T-cell (primary cell): ENCODE results near the gene MAP2. TPM values are rescaled to one million over a fixed set of nuclear protein-coding genes. Genes with fewer than 3 reads are reported as not detected.

Experiments
- ATAC-seq, 4 experiments: fragments of 200-7000 bp in 3 of 4; fragments of 150-1000 bp in 1 of 4; cut with Tn5 transposase; replicated peaks in 1 of 4; 1 replicate in 3 of 4; 2 replicates in 1 of 4; pipeline ENCODE4 v1.10.0; 2021; ENCODE audit warnings: moderate library complexity in 3 of 4, mild to moderate bottlenecking in 2 of 4, moderate number of reproducible peaks in 1 of 4
- CTCF ChIA-PET, 2 donors: fragments of 300-600 bp; sonication (Branson Sonifier 250); formaldehyde crosslinking; loops; one replicate each; lab custom pipeline; 2022; ENCODE audit warnings: antibody characterized with exemption in 2 of 2; lab: Charles Lee
- POLR2A ChIA-PET, 2 donors: fragments of 300-600 bp; sonication (Branson Sonifier 250); formaldehyde crosslinking; loops; one replicate each; lab custom pipeline; 2022; ENCODE audit warnings: antibody characterized with exemption in 2 of 2; lab: Charles Lee
- DNase-seq, 35 experiments: peaks; one replicate each; pipeline versions ENCODE4 v3.0.0 to v3.0.0-alpha.2; 2013 to 2023
- H3K27ac ChIP-seq: one replicate; pipeline ENCODE4 v1.5.1; 2013; ENCODE audit warnings: low read length
- H3K27me3 ChIP-seq, 2 experiments: replicated peaks in 1 of 2; 1 replicate in 1 of 2; 2 replicates in 1 of 2; pipeline versions ENCODE4 v1.6.1 to v1.7.0; 2013; ENCODE audit warnings: low read length in 1 of 2, mixed read lengths in 1 of 2; ENCODE audit not compliant: control insufficient read depth in 2 of 2, insufficient read depth in 2 of 2; ENCODE audit errors: extremely low read depth in 1 of 2
- H3K36me3 ChIP-seq, 2 donors: 1 replicate in 1 of 2; 2 replicates in 1 of 2; pipeline versions ENCODE4 v1.6.1 to v1.7.0; 2013; ENCODE audit warnings: low read length in 1 of 2; ENCODE audit not compliant: control insufficient read depth in 2 of 2, insufficient read depth in 1 of 2; ENCODE audit errors: extremely low read depth in 1 of 2
- H3K4me1 ChIP-seq, 2 experiments: 1 replicate in 1 of 2; 2 replicates in 1 of 2; pipeline versions ENCODE4 v1.6.1 to v1.7.0; 2013; ENCODE audit warnings: low read length in 2 of 2, mixed read lengths in 1 of 2; ENCODE audit not compliant: insufficient read depth in 2 of 2, control insufficient read depth in 1 of 2; ENCODE audit errors: extremely low read depth in 1 of 2
- H3K4me3 ChIP-seq, 2 donors: 1 replicate in 1 of 2; 2 replicates in 1 of 2; pipeline versions ENCODE4 v1.5.1 to v1.7.0; 2013; ENCODE audit warnings: mild to moderate bottlenecking in 2 of 2, low read length in 1 of 2, moderate library complexity in 1 of 2; ENCODE audit not compliant: control insufficient read depth in 1 of 2; ENCODE audit errors: extremely low read depth in 1 of 2
- H3K9me3 ChIP-seq: 2 replicates; pipeline ENCODE4 v1.7.0; 2013
- H3K27ac Mint-ChIP-seq, 2 donors: one replicate each; pipeline ENCODE4 v1.8.0; 2020 to 2021; ENCODE audit warnings: mild to moderate bottlenecking in 2 of 2, mixed read lengths in 2 of 2
- H3K27me3 Mint-ChIP-seq, 2 donors: one replicate each; pipeline ENCODE4 v1.8.0; 2021 to 2022; ENCODE audit warnings: mixed read lengths in 2 of 2
- H3K36me3 Mint-ChIP-seq: one replicate; pipeline ENCODE4 v1.8.0; 2021; ENCODE audit warnings: mixed read lengths
- H3K4me1 Mint-ChIP-seq, 3 donors: one replicate each; pipeline ENCODE4 v1.8.0; 2020 to 2022; ENCODE audit warnings: mixed read lengths in 3 of 3, mild to moderate bottlenecking in 1 of 3
- H3K4me3 Mint-ChIP-seq, 3 donors: one replicate each; pipeline ENCODE4 v1.8.0; 2020 to 2022; ENCODE audit warnings: mild to moderate bottlenecking in 3 of 3, mixed read lengths in 3 of 3, moderate library complexity in 3 of 3
- H3K9me3 Mint-ChIP-seq, 3 donors: one replicate each; pipeline ENCODE4 v1.8.0; 2020 to 2022; ENCODE audit warnings: mixed read lengths in 3 of 3
- WGBS: methylation state at CpG from one replicate; pipeline ENCODE4 v1.1.5; 2013; ENCODE audit warnings: missing lambda C conversion rate; ENCODE audit not compliant: insufficient coverage; 5-methylcytosine and 5-hydroxymethylcytosine counted together
- total RNA-seq, 35 experiments: library from RNA in 6 of 35; stranded (reverse) in 6 of 35; fragments of 120-200 nt in 1 of 35; gene quantifications; one replicate each; pipeline versions ENCODE4 v1.2.1 to v1.2.4 and lab custom pipeline; 2013 to 2026

The MAP2 gene
- total RNA-seq, 5 donors from 2014 or later (not counting 1 experiment from before 2014, with no cell fraction given) = 0.35 to 0.86 (median 0.46) TPM

DNA sequence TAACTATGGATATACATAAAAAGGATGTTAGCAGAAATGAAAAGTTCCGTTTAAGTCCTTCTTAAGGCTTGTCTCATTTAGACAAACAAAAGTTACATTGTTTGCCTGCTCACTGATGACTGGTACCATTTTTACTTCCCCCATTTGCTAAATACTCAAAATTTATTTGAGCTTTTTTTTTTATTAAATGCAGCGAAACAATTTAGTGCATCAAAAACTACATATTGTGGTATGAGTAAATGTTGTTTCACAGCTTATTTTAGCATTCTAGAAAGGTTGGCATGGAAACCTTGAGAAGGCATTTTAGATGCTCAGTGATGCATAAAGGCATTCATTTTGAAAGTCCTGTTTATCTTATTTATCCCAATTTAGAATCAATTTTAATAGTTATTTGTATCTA lies 100.0 kb downstream of the MAP2 start:
- Histone ChIP-seq H3K27ac (no peak overlapping the region), H3K4me3 (no peak overlapping the region), H3K4me1 (peaks cover 0 to 7% of the 10 kb centered on the region in 2 experiments), H3K9me3 (no peaks in the 10 kb centered on the region), H3K27me3 (no peaks in the 10 kb centered on the region), H3K36me3 (no peaks in the 10 kb centered on the region)
- CTCF ChIA-PET = interaction anchor here in 1 of 2 donors (0.7 kb wide), 1 partner anchor 232 kb away, joined by 3 read pairs; no protein-coding TSS in a partner anchor
- POLR2A ChIA-PET = no interaction called here
- Mint-ChIP-seq H3K4me3 (no peak overlapping the region), H3K9me3 (no peaks in the 10 kb centered on the region), H3K27ac (no peak overlapping the region), H3K36me3 (no peaks in the 10 kb centered on the region), H3K27me3 (no peaks in the 10 kb centered on the region), H3K4me1 (peaks cover 12 to 26% (median 15%) of the 10 kb centered on the region in 3 donors)
- no peak for DNase-seq
- no CpG with 5 or more reads among the region's 2 CpGs for WGBS
- ATAC-seq = no peak

DNA sequence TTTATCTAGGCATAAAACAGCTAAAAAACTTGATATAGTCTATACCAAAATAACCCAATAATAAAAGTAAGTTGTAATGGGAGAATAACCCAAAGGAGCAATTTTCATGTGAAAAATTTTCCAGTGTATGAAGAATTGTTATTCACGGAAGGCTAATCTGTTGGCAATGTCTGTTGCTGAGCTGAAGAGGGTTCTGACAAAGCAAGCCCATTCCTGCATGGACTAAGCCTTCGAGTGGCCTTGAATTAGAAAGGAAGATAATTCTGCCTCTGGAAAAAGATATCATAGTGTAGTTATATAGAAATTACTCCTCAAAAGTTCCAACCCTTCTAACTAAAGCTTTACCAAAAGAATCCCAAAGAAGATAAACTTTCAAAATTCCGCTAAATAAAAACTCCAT lies 101.5 kb downstream of the MAP2 start:
- Mint-ChIP-seq H3K36me3 (no peaks in the 10 kb centered on the region), H3K4me3 (no peak overlapping the region), H3K9me3 (no peaks in the 10 kb centered on the region), H3K4me1 (peaks cover 12 to 26% (median 15%) of the 10 kb centered on the region in 3 donors), H3K27ac (no peak overlapping the region), H3K27me3 (no peaks in the 10 kb centered on the region)
- ChIA-PET CTCF (no interaction called here), POLR2A (no interaction called here)
- ATAC-seq (no peak), DNase-seq (no peak)
- Histone ChIP-seq H3K4me1 (peaks cover 0 to 7% of the 10 kb centered on the region in 2 experiments), H3K9me3 (no peaks in the 10 kb centered on the region), H3K4me3 (no peak overlapping the region), H3K27ac (no peak overlapping the region), H3K36me3 (no peaks in the 10 kb centered on the region), H3K27me3 (no peaks in the 10 kb centered on the region)
- no CpG with 5 or more reads among the region's 3 CpGs for WGBS

DNA sequence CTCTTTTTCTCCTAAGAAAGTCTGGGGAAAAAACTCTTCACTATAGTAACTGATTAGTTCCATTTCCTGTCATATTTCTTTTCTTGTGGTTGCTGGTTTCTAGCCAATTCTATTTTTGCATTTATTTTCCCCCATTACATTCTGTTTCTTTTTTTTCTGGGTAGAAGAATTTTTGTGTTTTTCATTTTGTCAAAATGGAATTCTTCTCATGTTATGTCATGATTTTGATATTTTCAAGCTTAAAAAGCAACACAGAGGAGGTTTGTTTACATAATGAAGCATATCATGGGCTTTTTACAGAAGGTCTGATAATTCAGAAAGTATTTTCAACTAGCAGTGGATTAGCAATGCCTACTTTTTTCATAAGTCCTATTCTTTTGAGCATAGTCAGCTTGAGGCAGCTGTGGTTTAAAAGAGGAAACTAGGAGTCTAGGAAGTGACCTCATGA lies 102.0 kb downstream of the MAP2 start:
- Mint-ChIP-seq H3K27me3 (no peaks in the 10 kb centered on the region), H3K4me3 (peak overlapping the region in 1 of 3 donors; percentile 55), H3K4me1 (peaks cover 12 to 26% (median 15%) of the 10 kb centered on the region in 3 donors), H3K9me3 (no peaks in the 10 kb centered on the region), H3K36me3 (no peaks in the 10 kb centered on the region), H3K27ac (peak overlapping the region in 1 of 2 donors; percentile 40)
- ATAC-seq = no peak
- Histone ChIP-seq H3K36me3 (no peaks in the 10 kb centered on the region), H3K4me3 (no peak overlapping the region), H3K9me3 (no peaks in the 10 kb centered on the region), H3K4me1 (peaks cover 0 to 7% of the 10 kb centered on the region in 2 experiments), H3K27ac (no peak overlapping the region), H3K27me3 (no peaks in the 10 kb centered on the region)
- DNase-seq = no peak
- CTCF ChIA-PET = no interaction called here
- POLR2A ChIA-PET = no interaction called here

DNA sequence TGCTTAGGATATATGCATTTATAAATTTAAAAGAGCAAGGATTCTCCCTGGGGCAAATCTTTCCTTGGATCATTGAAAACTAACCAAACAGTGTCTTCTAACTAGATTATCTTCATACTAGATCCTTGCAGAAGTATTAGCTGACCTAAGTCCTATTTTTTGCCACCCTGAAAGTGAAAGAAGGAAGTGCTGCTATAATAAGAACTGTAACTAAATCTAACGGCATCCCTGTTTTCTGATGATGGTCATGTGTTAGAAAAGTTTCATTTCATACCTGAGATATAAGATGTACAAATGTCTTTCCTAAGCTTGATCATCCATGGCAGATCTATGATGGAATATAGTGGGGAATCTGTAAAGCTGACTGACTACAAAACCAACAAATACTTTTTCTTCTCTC lies 102.7 kb downstream of the MAP2 start:
- H3K4me3 Mint-ChIP-seq = peak overlapping the region in 1 of 3 donors; percentile 55

DNA sequence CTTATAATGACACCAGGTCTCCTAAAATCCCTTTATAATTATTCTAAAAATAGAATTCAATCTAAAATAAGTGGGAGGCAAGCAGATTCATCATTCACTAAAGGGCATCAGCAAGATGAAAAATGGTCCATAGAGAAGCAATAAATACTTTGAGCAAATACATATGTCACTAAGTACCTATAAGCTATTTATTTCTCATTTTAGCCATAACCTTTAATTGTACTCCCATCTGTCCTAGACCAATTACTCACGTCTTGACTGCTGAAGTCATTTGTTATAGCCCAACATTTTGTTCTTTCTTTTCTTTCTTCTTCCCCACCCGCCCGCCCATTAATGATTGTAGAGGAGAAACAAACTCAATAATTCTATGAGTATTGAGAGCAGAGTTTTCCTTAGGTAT lies 105.7 kb downstream of the MAP2 start:
- DNase-seq = no peak
- CTCF ChIA-PET = no interaction called here
- peaks cover 0 to 7% of the 10 kb centered on the region in 2 experiments for H3K4me1 ChIP-seq
- H3K27ac Mint-ChIP-seq = no peak overlapping the region
- POLR2A ChIA-PET = no interaction called here
- H3K4me3 ChIP-seq = no peak overlapping the region
- H3K4me1 Mint-ChIP-seq = peaks cover 12 to 26% (median 15%) of the 10 kb centered on the region in 3 donors
- no peaks in the 10 kb centered on the region for H3K9me3 ChIP-seq
- H3K27me3 ChIP-seq = no peaks in the 10 kb centered on the region
- no CpG with 5 or more reads among the region's 3 CpGs for WGBS
- H3K9me3 Mint-ChIP-seq = no peaks in the 10 kb centered on the region
- no peak overlapping the region for H3K4me3 Mint-ChIP-seq
- no peak overlapping the region for H3K27ac ChIP-seq
- H3K27me3 Mint-ChIP-seq = no peaks in the 10 kb centered on the region
- no peaks in the 10 kb centered on the region for H3K36me3 Mint-ChIP-seq
- no peaks in the 10 kb centered on the region for H3K36me3 ChIP-seq
- no peak for ATAC-seq

More for the DNA sequence above, 102.7 kb downstream of the MAP2 start:
- H3K9me3 Mint-ChIP-seq = no peaks in the 10 kb centered on the region
- POLR2A ChIA-PET = no interaction called here
- no peaks in the 10 kb centered on the region for H3K36me3 Mint-ChIP-seq
- DNase-seq (no peak), ATAC-seq (no peak)
- H3K4me1 ChIP-seq = peaks cover 0 to 7% of the 10 kb centered on the region in 2 experiments
- no peak overlapping the region for H3K27ac ChIP-seq
- H3K36me3 ChIP-seq = no peaks in the 10 kb centered on the region
- no peak overlapping the region for H3K4me3 ChIP-seq
- no peak overlapping the region for H3K27ac Mint-ChIP-seq
- CTCF ChIA-PET = no interaction called here
- no CpG with 5 or more reads among the region's 1 CpG for WGBS
- H3K9me3 ChIP-seq = no peaks in the 10 kb centered on the region
- H3K4me1 Mint-ChIP-seq = peaks cover 12 to 26% (median 15%) of the 10 kb centered on the region in 3 donors
- H3K27me3 ChIP-seq = no peaks in the 10 kb centered on the region
- no peaks in the 10 kb centered on the region for H3K27me3 Mint-ChIP-seq

DNA sequence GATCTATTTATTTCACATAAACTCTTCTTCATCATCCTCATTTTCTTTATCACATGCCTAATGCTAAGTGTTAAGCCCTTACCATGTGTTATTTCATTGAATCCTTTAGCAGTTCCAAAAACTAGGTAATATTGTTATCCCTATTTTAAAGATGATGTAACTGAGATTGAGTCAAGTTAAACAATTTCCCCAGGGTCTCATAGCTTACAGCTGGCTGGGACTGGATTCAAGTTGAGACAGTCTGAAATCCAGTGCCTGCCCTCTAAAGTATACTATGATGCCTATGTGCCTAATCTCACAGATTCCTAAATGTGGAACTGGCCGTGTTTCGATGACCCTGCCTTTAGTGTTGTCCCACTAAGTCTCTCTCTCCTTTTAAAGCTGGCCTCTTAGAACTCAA lies 108.5 kb downstream of the MAP2 start:
- Mint-ChIP-seq H3K4me1 (peaks cover 2 to 4% (median 2%) of the 10 kb centered on the region in 3 donors), H3K9me3 (no peaks in the 10 kb centered on the region), H3K27me3 (no peaks in the 10 kb centered on the region), H3K27ac (no peak overlapping the region), H3K4me3 (no peak overlapping the region), H3K36me3 (no peaks in the 10 kb centered on the region)
- WGBS = no CpG with 5 or more reads among the region's 2 CpGs
- ChIA-PET CTCF (no interaction called here), POLR2A (no interaction called here)
- H3K9me3 ChIP-seq = no peaks in the 10 kb centered on the region
- no peak overlapping the region for H3K4me3 ChIP-seq
- H3K27me3 ChIP-seq = no peaks in the 10 kb centered on the region
- no peak overlapping the region for H3K27ac ChIP-seq
- ATAC-seq (no peak), DNase-seq (no peak)
- no peaks in the 10 kb centered on the region for H3K4me1 ChIP-seq
- H3K36me3 ChIP-seq = no peaks in the 10 kb centered on the region

DNA sequence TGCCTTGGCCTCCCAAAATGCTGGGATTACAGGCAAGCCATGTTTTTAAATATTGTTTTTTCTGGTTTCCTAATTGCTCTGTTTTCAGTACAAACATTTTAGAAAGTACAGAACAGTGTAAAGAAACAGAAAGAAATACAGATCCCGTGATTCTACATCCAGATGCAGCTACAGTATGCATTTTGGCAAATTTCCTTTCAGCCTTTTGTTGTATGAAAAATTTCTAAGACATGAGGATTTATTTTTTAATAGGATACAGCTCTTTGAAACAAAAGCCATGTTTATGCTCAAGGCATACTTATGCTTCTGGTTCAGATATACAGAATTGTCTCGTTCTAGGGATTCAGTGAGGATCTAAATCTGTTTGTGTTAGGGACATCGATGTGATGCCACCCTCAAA lies 109.5 kb downstream of the MAP2 start:
- H3K9me3 Mint-ChIP-seq = no peaks in the 10 kb centered on the region
- ATAC-seq (no peak), DNase-seq (no peak)
- WGBS = 72% methylated on average over 2 of the region's 3 CpGs
- Histone ChIP-seq H3K27me3 (no peaks in the 10 kb centered on the region), H3K4me3 (no peak overlapping the region), H3K36me3 (no peaks in the 10 kb centered on the region), H3K9me3 (no peaks in the 10 kb centered on the region), H3K27ac (no peak overlapping the region), H3K4me1 (no peaks in the 10 kb centered on the region)
- CTCF ChIA-PET = no interaction called here
- POLR2A ChIA-PET = interaction anchor here in 1 of 2 donors (0.6 kb wide), 1 partner anchor 69 kb away, joined by 3 read pairs; no protein-coding TSS in a partner anchor
- H3K27ac Mint-ChIP-seq = no peak overlapping the region
- H3K27me3 Mint-ChIP-seq = no peaks in the 10 kb centered on the region
- H3K4me3 Mint-ChIP-seq = no peak overlapping the region
- H3K4me1 Mint-ChIP-seq = no peaks in the 10 kb centered on the region
- H3K36me3 Mint-ChIP-seq = no peaks in the 10 kb centered on the region
